HFFc6 (cell line): ENCODE results near the gene LRP2. TPM values are rescaled to one million over a fixed set of nuclear protein-coding genes. Genes with fewer than 3 reads are reported as not detected.
A peak's percentile ranks its signal among the peaks of the same experiment; 100 is the strongest.

Source experiments
- DNase-seq: peaks from one replicate; pipeline ENCODE4 v3.0.0-alpha.2; 2018
- H3K27ac Mint-ChIP-seq: 2 replicates; pipeline ENCODE4 v1.8.0; 2020; ENCODE audit warnings: mild to moderate bottlenecking, mixed read lengths
- H3K27me3 Mint-ChIP-seq: 2 replicates; pipeline ENCODE4 v1.8.0; 2021; ENCODE audit warnings: mild to moderate bottlenecking, moderate library complexity, mixed read lengths; ENCODE audit not compliant: insufficient read depth
- H3K36me3 Mint-ChIP-seq: 2 replicates; pipeline ENCODE4 v1.8.0; 2021; ENCODE audit warnings: low read depth, mixed read lengths
- H3K4me1 Mint-ChIP-seq: 2 replicates; pipeline ENCODE4 v1.8.0; 2020; ENCODE audit warnings: low read depth, mixed read lengths
- H3K4me3 Mint-ChIP-seq: 2 replicates; pipeline ENCODE4 v1.8.0; 2020; ENCODE audit warnings: mild to moderate bottlenecking, moderate library complexity, mixed read lengths
- H3K9me3 Mint-ChIP-seq: 2 replicates; pipeline ENCODE4 v1.8.0; 2020; ENCODE audit warnings: mild to moderate bottlenecking, mixed read lengths
- total RNA-seq, 6 experiments: library from RNA; stranded (reverse); fragmentation: NEBNext Ultra II Directional; extraction: Animal tissue kit (Norgen Biotek cat#: 25700); gene quantifications; 2 replicates in 1 of 6; 3 replicates in 5 of 6; pipeline ENCODE4 v1.2.3, GENCODE V29; 2021
- TF ChIP-seq, protein P1 (sequence below): fragments of 200-600 bp; sonication (generic); IDR thresholded peaks from 2 replicates; pipeline ENCODE4 v1.5.0; 2021; ENCODE audit warnings: antibody characterized with exemption, mild to moderate bottlenecking

LRP2 gene
- total RNA-seq, 6 experiments from 2014 or later = not detected

DNA sequence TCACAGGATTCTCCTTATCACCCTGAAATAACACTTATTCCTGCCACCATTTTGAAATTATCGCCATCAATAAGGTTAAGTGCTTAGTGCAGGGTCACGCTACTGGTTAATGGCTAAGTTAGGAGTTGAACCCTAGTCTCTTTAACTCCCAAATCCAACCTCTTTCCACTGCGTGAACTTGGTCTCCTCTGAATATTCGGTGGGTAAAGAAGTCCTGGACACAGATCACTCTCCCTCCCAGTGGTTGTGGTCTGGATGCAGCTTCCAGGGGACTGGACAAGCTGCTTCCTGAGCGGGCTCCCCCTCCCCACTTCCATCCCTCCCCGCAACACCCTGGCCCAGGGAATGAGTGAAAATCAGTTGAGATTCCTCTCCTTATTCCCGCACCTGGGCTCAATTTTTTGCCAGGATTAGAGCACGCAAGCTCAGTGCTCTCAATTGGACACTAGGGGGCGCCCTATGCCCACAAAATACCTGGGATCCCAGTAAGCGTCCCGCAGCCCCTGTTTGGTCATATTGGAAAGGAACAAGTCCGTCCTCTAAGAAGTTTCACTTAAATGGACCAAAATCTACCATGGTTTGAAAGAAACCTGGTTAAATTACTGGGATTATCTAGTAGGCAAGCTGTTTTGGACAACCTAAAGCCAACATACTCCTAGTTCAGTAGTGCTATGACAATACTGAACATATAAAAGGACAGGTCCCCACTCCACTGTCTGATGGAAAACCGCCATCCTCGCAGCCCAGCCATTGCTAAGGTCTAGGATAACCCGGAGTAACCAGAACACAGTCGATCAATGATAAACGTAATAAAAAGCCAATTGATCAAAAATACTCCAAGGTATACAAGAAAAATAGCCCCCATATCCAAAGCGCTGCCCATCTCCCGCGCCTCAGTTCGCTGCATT, 252.6 kb downstream of the LRP2 start:
- peak; percentile 48 for DNase-seq
- Mint-ChIP-seq H3K27me3 (peaks cover 5% of the 10 kb centered on the region; the same call in 1 of the 2 replicates), H3K27ac (no peak overlapping the region), H3K4me3 (no peak overlapping the region), H3K9me3 (no peaks in the 10 kb centered on the region), H3K36me3 (no peaks in the 10 kb centered on the region), H3K4me1 (no peaks in the 10 kb centered on the region)
- TF ChIP-seq, protein P1, sequence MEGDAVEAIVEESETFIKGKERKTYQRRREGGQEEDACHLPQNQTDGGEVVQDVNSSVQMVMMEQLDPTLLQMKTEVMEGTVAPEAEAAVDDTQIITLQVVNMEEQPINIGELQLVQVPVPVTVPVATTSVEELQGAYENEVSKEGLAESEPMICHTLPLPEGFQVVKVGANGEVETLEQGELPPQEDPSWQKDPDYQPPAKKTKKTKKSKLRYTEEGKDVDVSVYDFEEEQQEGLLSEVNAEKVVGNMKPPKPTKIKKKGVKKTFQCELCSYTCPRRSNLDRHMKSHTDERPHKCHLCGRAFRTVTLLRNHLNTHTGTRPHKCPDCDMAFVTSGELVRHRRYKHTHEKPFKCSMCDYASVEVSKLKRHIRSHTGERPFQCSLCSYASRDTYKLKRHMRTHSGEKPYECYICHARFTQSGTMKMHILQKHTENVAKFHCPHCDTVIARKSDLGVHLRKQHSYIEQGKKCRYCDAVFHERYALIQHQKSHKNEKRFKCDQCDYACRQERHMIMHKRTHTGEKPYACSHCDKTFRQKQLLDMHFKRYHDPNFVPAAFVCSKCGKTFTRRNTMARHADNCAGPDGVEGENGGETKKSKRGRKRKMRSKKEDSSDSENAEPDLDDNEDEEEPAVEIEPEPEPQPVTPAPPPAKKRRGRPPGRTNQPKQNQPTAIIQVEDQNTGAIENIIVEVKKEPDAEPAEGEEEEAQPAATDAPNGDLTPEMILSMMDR = peak; percentile 91

DNA sequence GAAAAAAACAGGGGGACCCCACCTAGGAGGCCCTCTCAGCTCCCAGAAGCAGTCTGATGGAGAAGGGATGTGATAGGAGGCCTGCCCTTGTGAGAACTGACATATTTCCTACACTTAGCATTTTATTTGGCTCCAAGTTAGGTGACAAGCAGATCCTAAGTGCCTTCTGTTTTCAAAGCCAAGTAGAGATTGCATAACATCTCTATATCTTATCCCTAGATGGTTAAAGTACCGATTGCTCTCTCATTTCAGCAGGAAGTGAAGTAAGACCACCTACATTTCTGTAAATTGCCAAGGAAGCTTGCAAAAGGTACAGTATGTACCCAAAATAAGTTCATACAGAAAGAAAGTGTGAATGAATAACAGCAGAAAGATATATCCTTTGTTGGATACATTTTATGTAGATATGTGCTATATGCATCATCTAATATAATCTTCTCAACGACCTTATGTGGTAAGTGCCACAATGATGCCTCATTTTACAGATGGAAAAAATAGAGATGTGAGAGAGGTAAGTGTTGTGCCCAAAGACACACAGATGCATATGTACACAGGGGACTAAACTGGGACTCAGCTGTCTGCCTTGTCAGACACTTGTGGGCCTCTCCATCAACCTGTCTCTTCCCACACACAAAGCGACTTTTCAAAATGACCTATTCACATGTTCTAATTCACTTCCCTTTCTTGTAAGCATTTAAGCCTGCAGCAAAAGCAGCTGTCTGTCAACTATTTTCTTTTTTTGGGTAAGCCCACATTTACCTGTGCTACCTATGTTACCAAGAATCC, 254.0 kb downstream of the LRP2 start:
- no peak for DNase-seq
- peaks cover 5% of the 10 kb centered on the region; the same call in 1 of the 2 replicates for H3K27me3 Mint-ChIP-seq
- no peaks in the 10 kb centered on the region for H3K4me1 Mint-ChIP-seq
- no peak overlapping the region for H3K27ac Mint-ChIP-seq
- H3K4me3 Mint-ChIP-seq = no peak overlapping the region
- H3K36me3 Mint-ChIP-seq = no peaks in the 10 kb centered on the region
- no peaks in the 10 kb centered on the region for H3K9me3 Mint-ChIP-seq
- TF ChIP-seq, protein P1 = no peak

DNA sequence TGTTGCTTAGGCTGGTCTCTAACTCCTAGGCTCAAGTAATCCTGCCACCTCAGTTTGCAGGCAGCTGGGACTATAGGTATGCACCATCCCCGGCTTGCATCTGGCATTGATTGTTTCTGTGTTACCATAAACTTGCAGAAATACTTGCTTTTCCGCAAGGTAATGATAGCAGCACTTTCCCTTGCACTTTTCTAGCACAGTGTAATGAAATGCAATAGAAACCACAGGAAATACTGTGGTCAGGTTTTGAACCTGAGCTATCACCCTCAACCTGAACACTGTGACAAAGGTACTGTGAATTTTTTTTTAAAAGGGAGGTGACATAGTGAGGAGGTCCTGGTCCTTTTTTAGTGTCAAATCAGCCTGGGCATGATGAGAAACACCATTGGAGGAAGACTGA, 254.7 kb downstream of the LRP2 start:
- no peak overlapping the region for H3K4me3 Mint-ChIP-seq
- H3K27me3 Mint-ChIP-seq = peaks cover 5% of the 10 kb centered on the region; the same call in 1 of the 2 replicates
- no peak overlapping the region for H3K27ac Mint-ChIP-seq
- TF ChIP-seq, protein P1 = no peak
- no peaks in the 10 kb centered on the region for H3K9me3 Mint-ChIP-seq
- no peak for DNase-seq
- H3K36me3 Mint-ChIP-seq = no peaks in the 10 kb centered on the region
- no peaks in the 10 kb centered on the region for H3K4me1 Mint-ChIP-seq

DNA sequence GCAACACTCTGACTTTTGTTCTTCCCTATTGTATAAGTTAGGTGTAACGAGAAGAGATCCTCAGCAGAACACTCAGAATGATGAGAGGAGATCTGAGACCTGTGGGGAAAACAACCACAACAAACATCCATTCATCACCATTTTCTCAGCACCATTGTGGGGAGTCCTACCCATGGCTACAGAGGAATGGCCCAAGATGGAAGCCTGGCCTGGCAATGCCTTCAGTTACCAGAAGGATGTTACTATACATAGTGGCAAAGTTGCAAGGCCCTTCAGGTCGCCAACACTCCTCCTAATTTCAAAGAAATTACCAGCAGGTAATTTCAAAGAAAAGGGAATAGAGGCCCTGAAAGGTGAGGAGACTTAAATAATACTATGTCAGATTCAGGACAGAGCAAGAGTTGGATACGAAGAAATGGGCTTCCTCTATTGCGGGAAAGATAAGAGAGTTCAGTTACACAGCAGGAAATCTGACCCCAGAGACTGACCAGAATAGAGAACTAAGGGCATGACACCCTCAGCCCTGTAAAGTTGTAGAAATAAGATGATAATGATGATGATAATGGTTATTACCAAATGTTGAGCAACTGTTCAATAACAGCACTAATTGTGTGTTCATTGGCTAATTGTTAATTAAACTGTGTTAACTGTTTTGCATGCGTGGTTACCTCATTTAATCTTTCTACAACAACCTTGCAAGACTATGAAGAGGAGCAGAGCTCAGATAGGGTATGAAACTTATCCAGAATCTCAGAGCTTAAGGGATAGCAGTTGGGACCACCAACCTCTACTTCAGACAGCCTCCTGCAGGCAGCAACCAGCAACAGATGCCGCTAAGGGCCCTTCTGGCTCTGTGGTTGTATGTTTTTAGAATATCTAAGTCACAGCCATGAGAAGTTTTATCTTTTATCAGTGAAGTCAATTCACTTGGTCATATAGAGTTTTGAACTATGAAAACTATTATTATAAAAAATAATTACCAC, 255.5 kb downstream of the LRP2 start:
- Mint-ChIP-seq H3K9me3 (no peaks in the 10 kb centered on the region; the same call in 1 of the 2 replicates), H3K27me3 (peaks cover 5% of the 10 kb centered on the region; the same call in 1 of the 2 replicates), H3K27ac (no peak overlapping the region), H3K4me1 (no peaks in the 10 kb centered on the region), H3K4me3 (no peak overlapping the region), H3K36me3 (no peaks in the 10 kb centered on the region)
- no peak for DNase-seq
- TF ChIP-seq, protein P1 = no peak

DNA sequence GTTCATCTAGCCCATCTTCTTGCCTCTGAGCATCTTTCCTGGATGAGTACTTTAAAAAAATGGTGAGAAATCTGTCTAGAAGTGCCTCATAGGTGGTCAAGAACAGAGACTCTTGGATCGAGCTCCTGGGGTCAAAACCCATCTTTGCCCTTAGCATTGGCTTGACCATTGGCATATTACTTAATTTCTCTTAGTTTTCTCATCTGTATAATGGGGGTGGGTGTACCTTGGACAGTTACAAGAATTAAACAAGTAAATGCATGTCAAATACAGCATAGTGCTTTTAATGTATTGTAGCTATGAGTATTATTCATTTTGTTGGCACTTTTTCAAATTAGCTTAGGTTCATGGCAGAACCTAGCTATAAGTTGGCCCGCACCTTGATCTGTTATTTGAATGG, 256.2 kb downstream of the LRP2 start:
- Mint-ChIP-seq H3K9me3 (peaks cover 4% of the 10 kb centered on the region), H3K4me3 (no peak overlapping the region), H3K27me3 (peaks cover 5% of the 10 kb centered on the region; the same call in 1 of the 2 replicates), H3K4me1 (no peaks in the 10 kb centered on the region), H3K36me3 (no peaks in the 10 kb centered on the region), H3K27ac (no peak overlapping the region)
- DNase-seq = no peak
- TF ChIP-seq, protein P1 = no peak
